Effector CD4-positive, alpha-beta T cell (primary cell): ENCODE measurements around the gene BAAT. TPM values are rescaled to one million over a fixed set of nuclear protein-coding genes. Genes with fewer than 3 reads are reported as not detected.
"Not testable (repeated sequence)": the region's sequence is repeated elsewhere in the genome, so short reads cannot be mapped to it uniquely, and the experiment has no call there.

Experiments used
- DNase-seq: peaks from one replicate; pipeline ENCODE4 v3.0.0-alpha.2; 2020
- total RNA-seq: gene quantifications from one replicate; lab custom pipeline; 2026; lab: John Stamatoyannopoulos, UW

The BAAT gene
- total RNA-seq: not detected

DNA sequence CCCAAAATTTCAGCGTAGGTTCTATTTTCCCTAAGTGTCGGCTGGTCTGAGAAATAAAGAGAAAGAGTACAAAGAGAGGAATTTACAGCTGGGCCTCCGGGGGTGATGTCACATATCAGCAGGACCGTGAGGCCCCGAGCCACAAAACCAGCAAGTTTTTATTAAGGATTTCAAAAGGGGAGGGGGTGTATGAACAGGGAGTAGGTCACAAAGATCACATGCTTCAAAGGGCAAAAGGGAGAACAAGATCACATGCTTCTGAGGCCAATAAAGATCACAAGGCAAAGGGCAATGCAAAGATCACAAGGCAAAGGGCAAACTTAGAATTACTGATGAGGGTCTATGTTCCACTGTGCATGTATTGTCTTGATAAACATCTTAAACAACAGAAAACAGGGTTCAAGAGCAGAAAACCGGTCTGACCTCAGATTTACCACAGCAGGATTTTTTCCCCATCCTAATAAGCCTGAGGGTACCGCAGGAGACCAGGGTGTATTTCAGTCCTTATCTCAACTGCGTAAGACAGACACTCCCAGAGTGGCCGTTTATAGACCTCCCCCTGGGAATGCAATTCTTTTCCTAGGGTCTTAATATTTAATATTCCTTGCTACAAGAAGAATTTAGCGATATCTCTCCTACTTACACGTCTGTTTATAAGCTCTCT lies at the start of gene BAAT:
Gene BAAT, minus strand, starts transcription at position 134 of the 664 bp plus-strand sequence. CDS start 13,602 bp downstream, outside the sequence.
- DNase-seq: not testable (repeated sequence)

- DNase-seq: no peak
These were observed 48.4 kb upstream of the BAAT start for GRCh38 chr9:101433229-101433628.

DNA sequence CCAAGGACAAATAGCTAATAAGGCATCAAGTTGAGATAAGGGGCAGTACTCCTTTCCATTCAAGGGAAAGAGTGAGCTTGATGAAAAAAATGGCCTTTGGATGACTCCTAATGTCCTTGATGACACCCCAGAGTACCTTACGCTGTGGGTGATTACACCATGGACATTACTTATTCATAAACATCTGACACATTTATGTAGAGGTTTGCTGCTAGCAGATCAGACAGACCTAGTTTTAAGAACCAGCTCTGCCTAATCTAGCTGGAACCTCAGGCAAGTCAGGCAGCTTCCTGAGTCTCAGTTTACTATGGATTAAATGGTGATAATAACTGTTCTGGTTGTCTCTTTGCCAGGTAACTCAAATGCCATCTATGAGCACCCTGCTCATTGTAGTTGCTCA lies 47.9 kb upstream of the BAAT start:
- DNase-seq: no peak

- DNase-seq: no peak
These were observed 47.4 kb upstream of the BAAT start for GRCh38 chr9:101432171-101432570.

- no peak for DNase-seq
These were observed 44.9 kb upstream of the BAAT start for GRCh38 chr9:101429736-101430135.

- DNase-seq: no peak
These were observed 44.1 kb upstream of the BAAT start for GRCh38 chr9:101428909-101429308.

- DNase-seq: no peak
These were observed 43.3 kb upstream of the BAAT start for GRCh38 chr9:101427957-101428655.

DNA sequence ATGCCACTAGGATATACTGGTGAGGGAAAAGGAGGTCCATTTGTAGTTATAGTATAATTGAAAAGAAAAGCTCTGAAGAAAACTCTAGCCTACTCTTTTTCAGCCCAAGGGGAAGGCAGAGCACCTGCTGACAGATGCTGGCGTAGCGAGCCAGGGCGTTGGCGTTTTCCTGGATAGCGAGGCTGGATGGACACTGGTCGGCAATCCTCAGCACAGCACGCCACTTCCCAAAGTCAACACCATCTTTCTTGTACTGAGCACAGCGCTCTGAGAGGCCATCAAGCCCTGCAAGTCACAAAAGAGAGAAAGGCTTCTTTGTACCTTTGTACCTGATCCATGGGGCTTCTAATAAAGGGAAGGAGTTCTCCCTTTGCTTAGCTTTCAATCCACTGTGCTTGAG lies 42.6 kb upstream of the BAAT start:
- no peak for DNase-seq

DNA sequence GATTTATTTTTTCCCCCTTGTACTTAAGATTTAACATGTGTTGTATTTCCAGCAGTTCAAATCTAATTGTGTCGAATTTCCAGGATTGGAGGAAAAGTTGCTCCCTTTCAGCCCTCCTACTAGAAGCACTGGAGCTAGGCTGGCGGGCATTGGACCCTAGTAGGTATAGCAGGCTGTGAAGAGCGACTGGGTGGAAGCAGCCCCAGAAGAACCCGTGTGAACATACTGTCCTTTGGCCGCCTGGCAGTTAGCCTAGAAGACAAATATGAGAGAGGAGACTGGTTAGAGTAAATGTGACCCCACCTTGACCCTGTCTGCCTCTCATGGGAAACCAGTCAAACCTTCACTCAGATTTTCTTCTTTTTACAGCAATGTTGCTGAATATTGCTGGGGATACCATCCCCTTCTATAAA lies 36.9 kb upstream of the BAAT start:
- no peak for DNase-seq

- no peak for DNase-seq
These were observed 35.1 kb upstream of the BAAT start for GRCh38 chr9:101419863-101420262.

GRCh38 chr9:101418518-101419430 lies 34.0 kb upstream of the BAAT start:
- no peak for DNase-seq

GRCh38 chr9:101417977-101418376 lies 33.2 kb upstream of the BAAT start:
- no peak for DNase-seq

GRCh38 chr9:101417389-101417788 lies 32.6 kb upstream of the BAAT start:
- DNase-seq: no peak

GRCh38 chr9:101415578-101415977 lies 30.8 kb upstream of the BAAT start:
- no peak for DNase-seq

- DNase-seq: no peak
These were observed 30.0 kb upstream of the BAAT start for GRCh38 chr9:101414839-101415238.

DNA sequence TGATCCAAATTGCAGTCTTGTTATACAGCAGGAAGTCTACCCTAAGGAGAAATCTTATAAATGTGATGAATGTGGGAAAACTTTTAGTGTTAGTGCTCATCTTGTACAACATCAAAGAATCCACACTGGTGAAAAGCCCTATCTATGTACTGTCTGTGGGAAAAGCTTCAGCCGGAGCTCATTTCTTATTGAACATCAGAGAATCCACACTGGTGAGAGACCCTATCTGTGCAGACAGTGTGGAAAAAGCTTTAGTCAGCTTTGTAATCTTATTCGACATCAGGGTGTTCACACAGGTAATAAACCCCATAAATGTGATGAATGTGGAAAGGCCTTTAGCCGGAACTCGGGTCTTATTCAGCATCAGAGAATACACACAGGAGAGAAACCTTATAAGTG lies 24.3 kb upstream of the BAAT start:
- DNase-seq: no peak

- no peak for DNase-seq
These were observed 23.7 kb upstream of the BAAT start for GRCh38 chr9:101408374-101409078.

DNA sequence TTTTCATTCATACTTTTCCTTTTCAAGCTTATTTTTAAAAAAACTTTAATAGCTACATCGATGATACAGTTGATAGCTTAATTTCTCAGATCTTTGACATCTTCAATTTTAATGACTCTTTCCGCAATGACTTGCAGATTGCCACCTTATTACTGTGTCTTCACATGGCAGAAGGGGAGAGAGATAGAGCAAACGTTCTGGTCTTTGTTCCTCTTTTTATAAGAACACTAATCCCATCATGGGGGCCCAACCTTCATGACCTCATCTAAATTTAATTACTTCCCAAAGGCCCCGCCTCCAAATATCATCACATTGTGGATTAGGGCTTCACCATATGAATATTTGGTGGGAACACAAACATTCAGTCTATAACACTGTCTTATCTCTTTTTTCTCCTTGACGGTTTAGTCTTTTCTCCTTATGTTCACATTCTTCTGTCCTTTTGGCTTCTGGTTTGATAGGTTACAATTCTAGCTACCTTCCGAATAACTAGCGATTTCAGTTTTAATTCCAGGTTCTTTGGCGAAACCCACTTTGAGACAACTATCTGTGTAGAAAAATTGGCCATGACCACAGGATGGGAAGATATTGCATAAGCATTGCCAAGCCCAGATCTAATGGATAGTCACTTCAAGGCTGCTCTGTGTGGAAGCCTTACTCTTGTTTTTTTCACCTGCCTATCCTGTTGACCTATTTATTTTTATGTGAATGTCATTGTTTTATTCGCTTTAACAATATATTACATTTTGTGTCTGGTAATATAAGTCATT lies 18.9 kb upstream of the BAAT start:
- DNase-seq: no peak

DNA sequence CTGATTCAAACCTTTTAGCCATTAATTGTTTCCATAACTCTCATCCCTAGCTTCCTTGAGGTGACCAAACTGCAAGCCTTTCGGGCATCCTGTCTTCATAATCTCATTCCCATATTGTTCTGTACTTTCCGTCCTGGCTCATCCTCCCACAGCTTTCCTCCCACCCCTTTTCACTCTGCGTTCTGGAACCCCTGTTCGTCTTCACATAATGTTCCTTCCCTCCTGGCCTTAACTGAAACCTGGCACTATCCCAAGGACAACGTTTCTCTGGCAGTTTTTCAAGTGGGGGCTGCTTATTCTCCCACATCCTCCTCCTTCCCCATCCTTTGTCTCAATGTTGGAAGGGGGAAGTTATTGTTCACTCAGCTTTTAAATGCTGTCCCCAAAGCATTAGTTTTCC lies 15.3 kb upstream of the BAAT start:
- DNase-seq: no peak

DNA sequence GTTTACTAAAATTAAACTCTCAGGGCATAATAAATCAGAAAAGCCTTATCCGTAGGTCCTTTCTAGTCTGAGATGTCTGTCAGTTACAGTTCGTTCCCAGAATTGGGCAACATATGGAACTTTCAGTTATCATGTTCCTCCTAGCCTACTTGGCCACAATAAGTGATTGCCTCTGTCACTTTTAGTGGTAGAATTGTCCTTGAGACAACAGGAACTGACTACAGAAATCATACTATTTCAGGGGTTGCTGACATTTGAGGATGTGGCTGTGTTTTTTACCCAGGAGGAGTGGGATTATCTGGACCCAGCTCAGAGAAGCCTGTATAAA lies 14.8 kb upstream of the BAAT start:
- no peak for DNase-seq

- peak; percentile 33 for DNase-seq
These were observed 14.3 kb upstream of the BAAT start for GRCh38 chr9:101398930-101399642.
